UCSD-AML1 (cell line): ENCODE measurements around the gene CNKSR1.
"Not testable (repeated sequence)": the region's sequence is repeated elsewhere in the genome, so short reads cannot be mapped to it uniquely, and the experiment has no call there.

Experiments
- DNase-seq: peaks from one replicate; lab custom pipeline; 2025; ENCODE audit not compliant: unreplicated experiment; lab: John Stamatoyannopoulos, UW

CNKSR1 gene

GRCh38 chr1:26224606-26225005 is 47.3 kb downstream of the CNKSR1 start:
- no peak for DNase-seq

GRCh38 chr1:26225033-26225831 is 47.9 kb downstream of the CNKSR1 start:
- no peak for DNase-seq

- DNase-seq, result not testable (repeated sequence)
Measured at GRCh38 chr1:26230682-26231081, 53.4 kb downstream of the CNKSR1 start.

- peak; percentile 98 for DNase-seq
Measured at GRCh38 chr1:26233903-26234643, 56.8 kb downstream of the CNKSR1 start, which contains the start of gene CEP85. TSS of gene CEP85 (plus strand) at chr1:26234200. CDS start at chr1:26239784, 5,584 bp downstream.

GRCh38 chr1:26234644-26235370 is 57.5 kb downstream of the CNKSR1 start:
- peak; percentile 45 for DNase-seq

- no peak for DNase-seq
Measured at GRCh38 chr1:26237230-26237966, 60.1 kb downstream of the CNKSR1 start.
